Sciatic nerve (tissue), 2 donors: ENCODE measurements around the gene FRMPD2. TPM values are rescaled to one million over a fixed set of nuclear protein-coding genes. Genes with fewer than 3 reads are reported as not detected.
A peak's percentile ranks its signal among the peaks of the same experiment; 100 is the strongest.

Experiments
- ATAC-seq: fragments of 200-7000 bp; cut with Tn5 transposase; one replicate; pipeline ENCODE4 v1.9.1; 2020; ENCODE audit warnings: mild to moderate bottlenecking, moderate library complexity
- DNase-seq: peaks from one replicate; pipeline ENCODE4 v3.0.0-alpha.2; 2020; ENCODE audit warnings: low spot score
- intact Hi-C: fragments of 100-400 bp; cut with DNase I; formaldehyde crosslinking; loops from one replicate; pipeline ENCODE4 v1.14.2; 2022
- total RNA-seq: library from RNA; stranded (reverse); fragmentation: NEBNext Ultra II Directional; extraction: Animal tissue kit (Norgen Biotek cat#: 25700); gene quantifications from one replicate; pipeline ENCODE4 v1.2.1, GENCODE V29; 2021
- donor health status: DM: no; HTN: no; CAD: no.
- donor health status: DM: no; HTN: no; CAD: no.

The FRMPD2 gene
- total RNA-seq, 1 donor from 2014 or later = 0.13 TPM

- DNase-seq = no peak
- intact Hi-C loops = no loop called here
- ATAC-seq = no peak
Observed at GRCh38 chr10:48215486-48216203, 58.9 kb downstream of the FRMPD2 start.

DNA sequence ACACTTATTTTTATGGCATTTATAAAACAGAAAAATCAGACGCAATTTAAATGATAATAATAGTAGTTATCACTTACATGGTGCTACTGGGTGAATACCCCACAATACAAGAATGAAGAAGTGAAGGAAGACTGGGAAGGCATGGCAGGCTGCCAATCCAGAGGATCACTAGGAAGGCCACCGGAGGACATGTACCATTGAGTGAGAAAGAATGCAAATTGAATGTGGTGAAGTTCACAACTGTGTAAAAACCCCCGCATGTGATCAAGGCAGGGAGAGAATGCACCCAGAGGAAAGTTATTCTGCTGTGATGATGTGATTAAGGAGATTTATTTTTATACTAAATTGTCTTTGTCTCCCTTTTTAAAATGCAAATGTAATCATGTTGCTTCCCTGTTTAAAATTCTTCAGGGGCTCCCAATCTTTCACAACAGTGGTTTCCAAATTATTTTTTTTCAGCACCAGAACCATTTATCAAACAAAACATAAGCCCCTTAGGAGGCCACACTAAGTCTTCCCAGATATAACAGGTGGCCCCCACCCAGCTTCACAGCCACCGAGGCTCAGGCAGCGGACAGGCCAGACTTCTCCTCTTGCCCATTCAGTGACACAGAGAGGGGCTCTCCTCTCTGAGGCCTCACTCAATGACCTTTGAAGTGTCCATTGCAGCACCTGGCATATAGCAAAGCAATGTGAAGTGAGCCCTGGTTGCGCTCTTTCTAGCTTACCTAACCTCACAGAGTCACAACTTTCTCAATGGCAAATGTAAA lies 59.6 kb downstream of the FRMPD2 start:
- DNase-seq (no peak), ATAC-seq (no peak)
- intact Hi-C loops = no loop called here

GRCh38 chr10:48213047-48213446 lies 61.4 kb downstream of the FRMPD2 start:
- DNase-seq = no peak
- intact Hi-C loops = no loop called here
- peak; percentile 81 for ATAC-seq

DNA sequence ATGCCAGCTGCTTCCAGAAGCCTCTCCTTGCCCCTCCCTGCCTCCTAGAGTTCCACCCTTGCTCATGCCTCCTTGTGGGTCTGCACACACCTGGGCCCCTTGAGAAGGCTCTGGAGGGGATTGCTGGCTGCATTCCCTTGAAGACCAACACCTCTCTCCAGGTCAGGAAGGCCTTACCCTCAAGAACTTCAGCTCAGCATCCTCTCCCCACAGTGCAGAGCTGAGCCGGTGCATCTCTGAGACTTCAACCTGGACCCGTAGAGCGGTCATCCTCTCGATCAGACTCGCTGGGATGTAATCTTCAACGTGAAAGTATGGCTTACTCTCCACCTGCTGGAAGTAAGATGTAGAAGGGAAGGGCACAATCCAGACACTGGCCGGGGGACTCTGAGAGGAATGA lies 62.7 kb downstream of the FRMPD2 start:
- ATAC-seq (no peak), DNase-seq (no peak)
- intact Hi-C loops = no loop called here

DNA sequence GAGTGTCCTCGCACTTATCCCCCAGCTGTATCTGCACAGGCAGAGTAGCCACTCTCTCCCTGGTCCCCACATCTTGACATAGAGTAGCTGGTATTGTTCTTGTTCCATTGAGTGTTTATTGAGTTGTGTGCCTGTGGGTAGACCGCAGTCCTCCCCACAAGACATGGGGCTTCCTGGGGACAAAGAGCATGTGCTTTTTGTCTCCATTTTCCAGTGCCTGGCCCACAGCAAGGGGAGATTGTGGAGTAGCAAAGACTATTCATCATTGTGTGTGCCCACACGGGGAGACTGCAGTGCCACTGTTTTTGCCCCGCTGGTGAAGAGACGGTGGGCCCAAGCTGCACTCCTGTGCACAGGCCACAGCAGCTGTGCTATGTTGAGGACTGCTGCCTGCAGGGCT lies 63.5 kb downstream of the FRMPD2 start:
- intact Hi-C loops = no loop called here
- ATAC-seq = no peak
- DNase-seq = no peak

- no peak for ATAC-seq
- DNase-seq = no peak
- intact Hi-C loops = no loop called here
Observed at GRCh38 chr10:48210391-48210790, 64.1 kb downstream of the FRMPD2 start.

GRCh38 chr10:48209241-48209640 lies 65.3 kb downstream of the FRMPD2 start:
- ATAC-seq (no peak), DNase-seq (no peak)
- intact Hi-C loops = no loop called here

- ATAC-seq (no peak), DNase-seq (no peak)
- intact Hi-C loops = no loop called here
Observed at GRCh38 chr10:48207853-48208252, 66.6 kb downstream of the FRMPD2 start.

DNA sequence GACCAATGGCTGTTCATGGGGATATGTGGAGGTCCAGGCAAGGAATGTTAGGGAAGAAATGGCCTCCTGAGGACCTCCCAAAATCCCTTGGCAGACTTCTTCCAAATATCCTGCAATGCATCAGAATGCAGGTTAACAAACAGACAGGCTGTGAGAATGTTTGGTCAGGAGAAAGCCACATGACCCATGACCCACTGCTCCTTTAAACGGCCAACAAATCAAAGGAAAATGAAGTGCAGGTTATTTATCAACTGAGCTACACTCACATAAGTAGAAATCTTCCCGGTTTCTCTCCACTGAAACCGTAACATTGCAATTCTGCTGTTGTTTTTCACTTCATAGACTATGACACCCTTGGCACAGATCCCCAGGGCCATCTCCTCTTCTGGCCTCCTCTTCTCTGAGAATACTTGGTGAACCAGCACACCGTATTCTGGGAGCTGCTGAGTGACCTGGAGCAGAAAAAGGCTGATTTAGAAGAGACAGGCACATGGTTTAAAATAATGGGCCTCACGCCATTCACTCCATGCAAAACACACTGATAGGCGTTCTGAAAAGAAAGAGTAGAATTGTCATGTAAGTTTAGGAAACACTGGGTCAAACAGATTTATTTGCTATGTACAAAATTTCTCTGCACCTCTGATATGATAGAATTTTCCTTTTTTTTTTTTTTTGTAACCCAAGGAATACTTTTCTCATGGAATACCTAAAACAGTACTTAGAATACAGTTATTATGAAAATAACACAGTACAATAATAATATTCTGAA lies 67.8 kb downstream of the FRMPD2 start:
- intact Hi-C loops = no loop called here
- ATAC-seq (no peak), DNase-seq (no peak)

DNA sequence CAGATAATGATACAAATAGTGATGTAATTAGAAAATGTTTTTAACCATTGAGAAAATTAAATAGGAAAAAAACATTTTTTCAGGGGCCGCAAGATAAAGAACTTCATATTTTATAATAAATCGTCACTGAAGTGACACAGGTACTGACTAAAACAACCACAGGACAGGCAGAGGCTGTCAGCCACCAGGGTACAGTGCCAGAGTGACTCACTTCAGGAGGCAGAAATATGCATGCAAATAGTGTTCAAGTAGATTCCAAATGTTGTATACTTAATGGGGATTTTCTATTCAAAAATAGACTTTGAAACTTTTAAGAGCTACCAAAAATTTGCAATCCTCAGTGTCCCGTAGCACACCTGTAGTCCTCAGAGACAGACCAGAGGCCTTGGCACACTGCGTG lies 68.6 kb downstream of the FRMPD2 start:
- DNase-seq (no peak), ATAC-seq (no peak)
- intact Hi-C loops = no loop called here

DNA sequence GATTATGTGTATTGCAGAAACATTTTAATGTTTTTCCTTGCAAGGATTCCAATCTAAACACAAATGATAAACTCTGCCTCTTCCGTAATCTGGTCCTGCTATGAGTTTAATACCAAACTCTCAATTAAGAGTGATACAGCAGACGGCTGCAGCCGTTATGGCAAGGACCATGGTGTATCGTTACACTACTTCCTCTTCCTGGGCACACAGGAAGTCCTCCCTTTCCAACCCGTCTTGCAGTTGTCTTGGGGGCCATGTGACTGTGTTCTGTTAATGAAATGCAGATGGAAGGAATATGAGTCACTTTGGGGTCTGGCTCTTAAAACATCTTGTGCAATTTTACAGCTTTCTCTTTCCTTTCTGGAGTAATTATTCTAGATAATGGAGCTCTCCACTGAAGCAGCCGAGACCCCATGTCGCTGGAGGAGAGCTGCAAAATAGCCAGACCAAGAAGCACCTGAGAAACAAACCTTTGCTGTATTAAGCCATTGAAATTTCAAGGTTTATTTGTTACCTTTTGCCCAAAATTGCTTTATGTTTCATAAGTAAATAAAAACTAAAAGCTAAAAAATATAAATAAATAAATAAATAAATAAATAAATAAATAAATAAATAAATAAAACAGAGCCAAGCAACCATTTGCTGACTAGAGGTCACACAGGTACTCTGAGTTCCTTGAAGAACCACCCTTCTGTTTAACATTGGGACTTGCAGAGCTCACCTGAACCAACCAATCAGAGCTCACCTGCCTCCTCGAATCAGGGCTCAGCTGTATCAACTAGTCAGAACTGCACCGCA lies 74.7 kb downstream of the FRMPD2 start:
- intact Hi-C loops = no loop called here
- DNase-seq = no peak
- peak; percentile 94 for ATAC-seq

GRCh38 chr10:48197236-48197899 lies 77.1 kb downstream of the FRMPD2 start:
- no peak for DNase-seq
- intact Hi-C loops = no loop called here
- ATAC-seq = no peak

DNA sequence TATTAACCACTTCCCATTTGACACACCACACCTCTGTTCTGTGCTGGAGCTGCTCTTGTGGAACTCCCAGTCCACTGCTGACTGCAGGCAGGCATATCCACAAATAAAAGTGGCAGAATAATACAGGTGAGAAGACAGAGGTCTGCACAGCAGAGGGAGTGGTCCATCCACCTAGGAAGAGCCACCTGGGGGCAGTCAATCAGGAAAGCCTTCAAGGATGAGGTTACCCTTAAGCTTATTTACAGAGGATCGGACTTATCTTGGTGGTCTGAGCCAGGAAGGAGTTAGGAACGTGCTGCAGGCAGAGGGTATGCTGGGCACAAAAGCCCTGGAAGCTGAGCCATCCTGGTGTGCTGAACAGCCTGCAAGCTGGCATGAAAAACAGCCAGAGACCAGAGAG lies 78.7 kb downstream of the FRMPD2 start:
- intact Hi-C loops = no loop called here
- ATAC-seq = no peak
- no peak for DNase-seq

- ATAC-seq (no peak), DNase-seq (no peak)
- intact Hi-C loops = no loop called here
Observed at GRCh38 chr10:48194830-48195229, 79.7 kb downstream of the FRMPD2 start.

GRCh38 chr10:48193556-48193955 lies 80.9 kb downstream of the FRMPD2 start:
- intact Hi-C loops = no loop called here
- DNase-seq = no peak
- no peak for ATAC-seq

DNA sequence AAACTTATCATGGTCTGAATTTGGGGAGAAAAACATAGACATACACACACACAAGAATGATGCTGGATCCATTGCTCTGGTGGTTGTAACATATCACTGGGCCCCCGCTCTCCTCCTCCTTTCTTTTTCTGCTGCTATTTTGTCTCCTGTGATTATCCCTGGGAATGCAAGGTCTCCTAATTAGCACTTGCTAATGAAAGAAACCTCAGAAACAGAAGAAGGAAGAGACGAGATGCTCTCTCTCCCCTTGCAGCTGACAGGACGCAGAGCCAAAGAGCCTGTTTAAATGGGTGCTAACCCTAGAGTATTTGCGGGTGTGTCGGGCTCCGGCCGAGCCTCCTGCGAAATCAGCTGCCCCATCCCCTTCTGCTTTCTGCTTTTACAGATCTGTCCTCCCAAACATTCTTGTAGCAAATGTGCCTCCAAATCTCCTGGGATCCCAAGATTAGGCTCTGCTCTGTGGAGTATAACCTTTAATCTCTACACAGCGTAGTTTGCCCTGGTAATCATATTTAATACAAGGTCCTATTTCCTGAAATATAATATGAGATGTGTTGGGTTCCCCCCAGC lies 81.5 kb downstream of the FRMPD2 start:
- intact Hi-C loops = no loop called here
- no peak for DNase-seq
- no peak for ATAC-seq

DNA sequence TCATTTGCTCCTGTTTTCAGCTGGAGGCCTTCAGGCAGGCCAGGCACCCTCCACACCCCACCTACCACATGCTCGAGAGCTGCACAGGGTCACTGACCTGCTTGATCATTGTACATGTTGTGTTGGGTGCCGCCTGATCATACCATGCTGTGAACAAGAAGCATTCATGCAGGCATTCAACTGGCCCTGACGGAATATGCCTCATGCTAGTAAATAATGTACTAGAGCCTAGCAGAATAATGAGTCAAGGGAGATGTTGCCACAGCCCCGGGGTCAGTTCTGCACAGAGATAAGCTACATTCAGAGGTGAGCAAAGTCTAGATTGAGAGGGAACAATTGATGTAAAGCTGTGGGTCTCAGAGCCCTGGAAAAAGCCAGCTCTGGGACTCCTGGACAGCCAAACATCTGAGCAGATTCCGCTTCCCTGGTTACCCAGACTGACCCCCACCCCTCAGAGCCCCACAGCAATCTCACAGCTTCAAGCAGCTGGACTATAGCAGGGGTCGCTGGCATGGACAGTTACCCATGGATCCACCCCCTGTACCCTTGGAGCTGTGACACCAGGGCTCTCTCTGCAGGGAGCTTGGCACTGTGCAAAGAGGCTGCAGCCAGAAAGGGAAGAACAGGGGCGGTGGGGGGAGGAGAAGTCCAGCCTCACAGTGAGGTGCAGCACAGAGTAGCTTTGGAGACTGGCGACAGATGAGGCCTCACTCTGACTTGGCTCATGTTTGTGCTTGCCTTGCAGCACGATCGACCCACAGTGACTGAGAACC lies 86.6 kb downstream of the FRMPD2 start:
- intact Hi-C loops = no loop called here
- no peak for ATAC-seq
- no peak for DNase-seq

DNA sequence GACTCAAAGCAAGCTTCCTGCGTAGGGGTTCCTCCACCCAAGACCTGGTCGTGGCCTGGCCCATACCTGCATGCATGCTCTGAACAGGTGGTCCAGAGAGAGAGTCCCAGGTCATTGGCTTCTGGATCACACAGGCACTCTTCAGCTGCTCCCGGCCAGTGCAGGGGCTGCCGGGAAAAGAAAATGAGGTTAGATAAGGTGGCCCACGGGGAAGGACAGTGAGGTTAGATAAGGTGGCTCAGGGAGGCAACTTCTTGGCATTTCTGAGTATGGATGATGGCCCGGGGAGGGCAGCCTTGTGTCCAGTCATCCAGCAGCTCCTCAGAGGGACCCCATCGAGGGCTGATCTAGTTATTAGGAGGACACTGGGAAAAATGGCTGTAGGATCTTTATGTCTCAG lies 87.4 kb downstream of the FRMPD2 start:
- DNase-seq = no peak
- ATAC-seq = no peak
- intact Hi-C loops = no loop called here
